DOHH2 (cell line): Measurements from ENCODE around the gene NTNG2.

Source experiments
- H3F3A ChIP-seq: fragments of 200-600 bp; sonication (generic), shearing (Covaris generic); 2 replicates; pipeline ENCODE4 v1.6.0; 2016; ENCODE audit warnings: antibody characterized with exemption, mild to moderate bottlenecking; ENCODE audit not compliant: control insufficient read depth, insufficient read depth
- H3K27ac ChIP-seq: fragments of 200-600 bp; sonication (generic); 2 replicates; pipeline ENCODE4 v1.5.1; 2014; ENCODE audit warnings: low read depth, mild to moderate bottlenecking, low read length, moderate library complexity
- H3K27me3 ChIP-seq: fragments of 200-600 bp; sonication (generic); 2 replicates; pipeline ENCODE4 v1.6.1; 2014; ENCODE audit warnings: mild to moderate bottlenecking, low read length, mixed read lengths; ENCODE audit not compliant: control insufficient read depth
- H3K36me3 ChIP-seq: fragments of 200-600 bp; sonication (generic); 2 replicates; pipeline ENCODE4 v1.6.1; 2014; ENCODE audit warnings: mild to moderate bottlenecking, low read length, moderate library complexity, mixed read lengths; ENCODE audit not compliant: control insufficient read depth
- H3K4me1 ChIP-seq: fragments of 200-600 bp; sonication (generic); 2 replicates; pipeline ENCODE4 v1.6.1; 2014; ENCODE audit warnings: mild to moderate bottlenecking, low read length, mixed read lengths; ENCODE audit not compliant: control insufficient read depth
- H3K4me2 ChIP-seq: fragments of 200-600 bp; sonication (generic); 2 replicates; pipeline ENCODE4 v1.6.0; 2014; ENCODE audit warnings: mild to moderate bottlenecking, low read length, moderate library complexity
- H3K4me3 ChIP-seq: fragments of 200-600 bp; sonication (generic); 2 replicates; pipeline ENCODE4 v1.5.1; 2014; ENCODE audit warnings: mild to moderate bottlenecking, low read length, mixed read lengths
- H3K79me2 ChIP-seq: fragments of 200-600 bp; sonication (generic); 2 replicates; pipeline ENCODE4 v1.6.1; 2014; ENCODE audit warnings: mild to moderate bottlenecking, low read length, mixed read lengths; ENCODE audit not compliant: control insufficient read depth
- H3K9me2 ChIP-seq: fragments of 200-600 bp; sonication (generic); replicated peaks from 2 replicates; pipeline ENCODE4 v1.6.1; 2014; ENCODE audit warnings: mild to moderate bottlenecking, low read length, mixed read lengths; ENCODE audit not compliant: control insufficient read depth
- H3K9me3 ChIP-seq: fragments of 200-600 bp; sonication (generic); 2 replicates; pipeline ENCODE4 v1.6.1; 2014; ENCODE audit warnings: antibody characterized with exemption, low read length, mixed read lengths; ENCODE audit not compliant: control insufficient read depth, insufficient read depth
- H4K20me1 ChIP-seq: fragments of 200-600 bp; sonication (generic); 2 replicates; pipeline ENCODE4 v1.6.0; 2014; ENCODE audit warnings: low read depth, mild to moderate bottlenecking, antibody characterized with exemption, low read length, moderate library complexity; ENCODE audit not compliant: control insufficient read depth, insufficient read depth
- CTCF ChIP-seq: fragments of 200-600 bp; sonication (generic); IDR thresholded peaks from one replicate; pipeline ENCODE4 v1.5.1; 2014; ENCODE audit warnings: antibody characterized with exemption, mild to moderate bottlenecking, low read depth, low read length; ENCODE audit not compliant: poor library complexity, severe bottlenecking
- EZH2phosphoT487 ChIP-seq: fragments of 200-600 bp; sonication (generic); IDR thresholded peaks from 2 replicates; pipeline ENCODE4 v1.6.1; 2017; ENCODE audit warnings: borderline replicate concordance, mild to moderate bottlenecking, antibody characterized with exemption, low read length, moderate library complexity, mixed read lengths

Gene NTNG2

GRCh38 chr9:132117694-132118093 is 44.2 kb upstream of the NTNG2 start:
- Histone ChIP-seq H3K4me2 (no peak overlapping the region), H3K79me2 (no peaks in the 10 kb centered on the region), H3K9me3 (no peaks in the 10 kb centered on the region), H4K20me1 (no peaks in the 10 kb centered on the region), H3K4me1 (no peaks in the 10 kb centered on the region), H3K36me3 (no peaks in the 10 kb centered on the region), H3K27ac (no peak overlapping the region), H3K9me2 (no peaks in the 10 kb centered on the region), H3K4me3 (no peak overlapping the region), H3F3A (no peaks in the 10 kb centered on the region), H3K27me3 (peaks cover 34% of the 10 kb centered on the region)
- TF ChIP-seq CTCF (no peak), EZH2phosphoT487 (no peak)

- Histone ChIP-seq H3K36me3 (no peaks in the 10 kb centered on the region), H3K27ac (no peak overlapping the region), H3K9me2 (no peaks in the 10 kb centered on the region), H3K9me3 (no peaks in the 10 kb centered on the region), H3K27me3 (peaks cover 54% of the 10 kb centered on the region), H4K20me1 (no peaks in the 10 kb centered on the region), H3F3A (no peaks in the 10 kb centered on the region), H3K4me1 (no peaks in the 10 kb centered on the region), H3K4me3 (no peak overlapping the region), H3K79me2 (no peaks in the 10 kb centered on the region), H3K4me2 (no peak overlapping the region)
- TF ChIP-seq EZH2phosphoT487: no peak
- TF ChIP-seq CTCF: no peak
Observed at GRCh38 chr9:132121021-132121420, 40.8 kb upstream of the NTNG2 start.

- no peak overlapping the region for H3K4me2 ChIP-seq
- H4K20me1 ChIP-seq: no peaks in the 10 kb centered on the region
- no peaks in the 10 kb centered on the region for H3K9me2 ChIP-seq
- TF ChIP-seq CTCF (no peak), EZH2phosphoT487 (no peak)
- H3K27me3 ChIP-seq: peaks cover 67% of the 10 kb centered on the region
- H3K9me3 ChIP-seq: no peaks in the 10 kb centered on the region
- no peaks in the 10 kb centered on the region for H3K36me3 ChIP-seq
- H3F3A ChIP-seq: no peaks in the 10 kb centered on the region
- H3K27ac ChIP-seq: no peak overlapping the region
- H3K4me1 ChIP-seq: no peaks in the 10 kb centered on the region
- H3K4me3 ChIP-seq: no peak overlapping the region
- H3K79me2 ChIP-seq: no peaks in the 10 kb centered on the region
Observed at GRCh38 chr9:132124800-132125199, 37.1 kb upstream of the NTNG2 start.

- Histone ChIP-seq H3K27ac (no peak overlapping the region), H3K4me1 (no peaks in the 10 kb centered on the region), H3K4me3 (no peak overlapping the region), H4K20me1 (no peaks in the 10 kb centered on the region), H3K36me3 (no peaks in the 10 kb centered on the region), H3K4me2 (no peak overlapping the region), H3K9me3 (no peaks in the 10 kb centered on the region), H3K79me2 (no peaks in the 10 kb centered on the region), H3K27me3 (peaks cover 63% of the 10 kb centered on the region), H3K9me2 (no peaks in the 10 kb centered on the region), H3F3A (no peaks in the 10 kb centered on the region)
- no peak for TF ChIP-seq CTCF
- no peak for TF ChIP-seq EZH2phosphoT487
Observed at GRCh38 chr9:132125361-132125760, 36.5 kb upstream of the NTNG2 start.
